SKM-1 treated with dmso at 0.1 percent for 144 hours (cell line): ENCODE measurements around the gene CXCL17.

ENCODE experiments used
- DNase-seq: peaks from one replicate; lab custom pipeline; 2025; ENCODE audit not compliant: unreplicated experiment; lab: John Stamatoyannopoulos, UW

Gene CXCL17

DNA sequence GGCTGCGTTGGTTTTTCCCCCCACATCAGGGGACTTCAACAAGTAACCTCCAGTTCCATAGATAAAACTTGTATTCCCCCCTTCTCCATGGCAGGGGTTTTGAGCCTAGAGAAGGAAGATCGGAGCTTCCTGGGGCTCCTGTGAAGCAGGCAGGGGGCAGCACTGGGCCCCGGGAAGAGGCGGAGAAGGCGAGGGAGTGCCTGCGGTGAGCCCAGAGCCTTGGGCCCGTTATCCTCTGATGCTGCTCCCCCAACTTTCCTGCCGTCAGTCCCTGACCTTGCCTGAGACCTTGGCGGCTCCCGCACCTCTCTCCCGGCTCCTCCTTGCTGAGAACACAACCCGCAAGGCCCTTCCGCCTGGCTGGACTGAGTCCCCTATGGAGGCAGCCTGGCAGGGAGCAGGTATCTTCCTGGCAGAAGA is 18.0 kb downstream of the CXCL17 start:
- DNase-seq: no peak

DNA sequence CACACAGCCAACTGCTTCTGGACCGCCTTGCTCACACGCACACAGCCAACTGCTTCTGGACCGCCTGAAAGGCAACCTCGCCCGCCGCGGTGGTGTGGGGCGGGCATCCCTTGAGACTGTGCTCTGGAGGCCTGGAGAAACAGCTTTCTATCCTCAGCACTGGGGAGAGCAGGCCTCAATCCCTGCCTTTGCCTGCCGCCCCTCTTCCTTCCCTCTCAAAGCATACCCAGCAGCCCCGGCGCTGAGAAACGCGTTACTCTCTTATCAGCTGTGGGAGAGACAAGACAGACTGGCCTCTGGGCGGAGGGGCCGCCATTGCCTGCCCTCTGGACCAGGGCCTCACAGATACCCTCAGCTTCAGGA is 18.4 kb downstream of the CXCL17 start:
- no peak for DNase-seq

DNA sequence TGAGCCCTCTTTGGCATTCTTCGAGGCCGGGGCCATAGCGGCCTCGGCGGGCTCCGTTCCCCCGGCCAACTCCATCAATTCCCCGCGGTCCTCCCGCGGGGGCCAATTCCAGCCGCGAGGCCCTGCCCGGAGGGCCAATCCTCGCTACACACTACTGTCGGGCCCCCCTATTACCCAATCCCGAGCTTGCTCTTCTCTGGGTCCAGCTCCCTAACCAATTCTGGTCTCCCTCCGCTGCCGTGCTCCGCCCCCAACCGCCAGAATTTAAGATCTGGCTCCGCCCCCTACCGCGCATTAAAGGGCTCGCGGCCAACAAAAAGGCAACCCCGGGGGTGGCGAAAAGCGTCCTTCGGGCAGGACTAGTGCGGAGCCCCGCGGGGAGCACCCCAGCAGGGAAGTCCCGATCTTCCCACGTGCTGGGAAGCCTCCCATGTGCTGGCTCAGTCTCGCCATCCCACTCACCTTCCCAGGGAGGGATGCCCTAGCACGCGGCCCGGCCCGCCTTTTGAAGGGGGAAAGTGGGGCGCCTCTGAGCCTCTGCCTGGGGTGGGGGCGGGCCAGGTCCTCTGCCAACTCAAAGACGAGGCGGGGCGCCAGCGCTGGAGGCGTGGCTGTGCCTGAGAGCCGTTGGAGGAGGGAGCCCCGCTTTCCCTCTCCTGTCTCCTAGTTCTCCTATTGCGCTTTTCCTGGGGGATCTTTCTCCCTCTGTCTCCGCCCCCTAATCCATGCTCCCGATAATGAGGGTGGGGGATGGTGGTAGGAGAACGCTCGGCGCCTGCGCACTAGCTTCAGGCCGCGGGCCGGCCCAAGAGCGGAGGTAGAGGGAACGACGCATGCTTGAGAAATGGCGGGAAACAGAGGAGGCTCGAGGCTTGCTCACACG is 19.0 kb downstream of the CXCL17 start:
- DNase-seq: peak; percentile 79

DNA sequence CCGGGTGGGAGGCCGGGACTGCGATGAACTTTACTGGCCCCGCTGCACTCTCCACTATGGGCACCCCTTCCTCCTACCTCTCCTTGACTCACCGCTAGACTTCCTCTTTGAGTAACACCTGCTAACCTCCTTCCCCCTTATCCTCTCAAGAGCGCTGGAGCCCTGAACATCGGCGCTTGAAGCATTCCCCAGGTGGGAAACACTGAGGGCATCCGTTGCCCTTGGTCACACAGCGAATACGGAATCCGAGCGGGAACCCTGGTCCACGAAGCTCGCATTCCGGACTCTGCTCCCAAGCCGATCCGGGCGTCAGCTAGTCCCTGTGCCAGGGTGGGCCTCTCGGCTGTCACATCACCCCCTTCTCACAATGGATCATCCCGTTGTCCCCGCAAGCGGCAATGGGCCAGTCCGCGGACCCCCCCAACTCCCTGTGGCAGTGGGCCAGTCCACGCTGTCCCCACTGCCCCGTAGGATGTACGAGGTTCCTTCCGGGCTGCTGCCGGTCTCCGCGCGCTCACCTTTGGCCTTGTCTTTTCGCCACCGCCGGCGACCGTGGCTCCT is 19.8 kb downstream of the CXCL17 start:
- peak; percentile 35 for DNase-seq

DNA sequence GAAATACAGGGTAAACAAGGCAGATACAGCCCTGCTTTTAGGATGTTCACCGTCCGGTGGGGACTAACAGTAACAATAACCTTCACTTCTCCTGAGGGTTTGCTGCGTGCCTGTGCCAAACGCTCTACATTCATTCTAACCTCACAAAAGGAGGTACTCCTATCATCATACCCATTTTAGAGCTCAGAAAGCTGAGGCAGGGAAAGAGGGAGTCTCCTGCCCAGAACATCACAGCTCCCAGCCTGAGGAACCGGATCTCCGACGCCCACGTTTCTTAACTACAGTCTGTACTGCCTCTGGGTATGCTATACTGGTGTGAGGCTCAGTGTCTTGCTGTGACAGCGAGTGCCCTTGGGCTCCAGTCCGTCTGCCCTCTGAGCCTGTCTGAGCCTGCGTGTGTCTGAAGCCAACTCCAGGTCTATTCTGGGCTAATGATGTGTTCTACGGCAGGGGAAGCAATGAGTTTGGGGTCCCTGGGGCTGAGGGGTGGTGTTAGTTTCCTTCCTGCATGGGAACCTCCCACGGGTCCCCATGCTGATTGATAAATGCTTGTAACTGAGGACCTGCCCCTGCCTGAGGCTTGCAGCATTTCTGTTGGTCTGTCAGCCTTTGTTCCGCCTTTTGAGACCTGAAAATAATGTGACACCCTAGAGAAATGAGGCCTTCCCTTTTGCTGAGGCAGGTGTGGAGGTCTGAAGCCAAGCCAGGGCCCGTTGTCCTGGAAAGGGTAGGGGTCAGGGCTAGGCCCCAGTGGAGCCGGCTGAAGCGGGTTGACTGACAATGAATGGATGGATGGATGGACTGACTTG is 20.4 kb downstream of the CXCL17 start:
- peak; percentile 35 for DNase-seq

DNA sequence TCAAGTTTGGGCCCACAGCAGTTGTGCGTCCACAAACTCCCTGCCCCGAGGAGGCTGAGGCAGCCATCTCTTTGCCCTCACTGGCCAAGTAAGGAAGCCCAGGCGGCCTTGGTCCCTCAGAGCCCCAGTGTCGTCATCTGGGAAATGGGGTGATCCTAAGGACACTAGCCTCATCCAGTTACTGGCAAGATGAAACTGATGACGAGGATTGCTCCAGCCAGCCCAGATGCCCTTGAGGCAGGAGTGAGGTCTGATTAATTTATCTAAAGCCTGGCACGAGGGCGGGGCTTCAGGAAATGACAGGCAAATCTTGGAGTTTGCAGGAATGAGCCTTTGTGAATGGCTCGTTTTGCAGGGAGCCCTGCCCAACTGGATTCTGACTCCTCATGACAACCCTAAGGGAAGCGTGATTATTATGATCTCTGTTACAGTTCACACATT is 21.1 kb downstream of the CXCL17 start:
- DNase-seq: no peak

DNA sequence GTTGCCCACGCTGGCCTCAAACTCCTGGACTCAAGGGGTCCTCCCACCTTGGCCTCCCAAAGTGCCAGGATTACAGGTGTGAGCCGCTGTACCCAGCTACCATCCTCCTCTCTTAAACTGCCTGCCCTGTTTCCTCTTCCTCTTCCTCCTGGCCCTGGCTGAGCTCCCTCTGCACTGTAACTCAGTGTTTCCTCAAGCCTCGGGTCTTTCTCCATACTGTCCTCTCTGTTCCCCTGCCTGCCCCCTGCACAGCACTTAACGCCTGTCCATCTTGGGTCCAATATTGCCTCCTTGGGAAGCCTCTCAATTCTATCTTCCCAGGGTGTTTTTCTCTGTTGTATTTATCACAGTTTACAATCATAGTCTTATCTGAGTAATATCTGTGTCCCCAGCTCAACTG is 21.6 kb downstream of the CXCL17 start:
- DNase-seq: no peak

DNA sequence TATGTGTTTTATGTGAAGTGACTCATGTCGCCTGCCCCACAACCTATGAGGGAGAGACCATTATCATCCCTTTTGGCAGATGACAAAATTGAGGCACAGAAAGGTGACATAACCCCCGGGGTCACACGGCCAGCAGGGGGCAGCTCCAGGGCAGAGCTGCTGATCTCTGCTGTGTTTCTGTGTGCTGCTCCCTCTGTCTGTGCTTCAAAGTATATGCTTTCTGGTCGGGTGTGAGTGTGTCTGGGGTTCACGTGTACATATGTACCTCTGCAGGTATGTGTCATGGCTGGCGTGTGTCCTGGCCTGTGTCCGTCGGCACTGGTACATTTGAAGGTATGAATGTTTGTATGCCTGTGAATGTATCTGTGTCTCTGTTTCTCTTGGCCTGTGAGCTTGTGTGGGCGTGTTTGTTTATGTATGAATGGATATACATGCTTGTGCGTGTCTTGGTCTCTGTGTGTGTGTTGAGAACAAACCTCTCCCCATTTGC is 22.6 kb downstream of the CXCL17 start:
- DNase-seq: peak; percentile 45

DNA sequence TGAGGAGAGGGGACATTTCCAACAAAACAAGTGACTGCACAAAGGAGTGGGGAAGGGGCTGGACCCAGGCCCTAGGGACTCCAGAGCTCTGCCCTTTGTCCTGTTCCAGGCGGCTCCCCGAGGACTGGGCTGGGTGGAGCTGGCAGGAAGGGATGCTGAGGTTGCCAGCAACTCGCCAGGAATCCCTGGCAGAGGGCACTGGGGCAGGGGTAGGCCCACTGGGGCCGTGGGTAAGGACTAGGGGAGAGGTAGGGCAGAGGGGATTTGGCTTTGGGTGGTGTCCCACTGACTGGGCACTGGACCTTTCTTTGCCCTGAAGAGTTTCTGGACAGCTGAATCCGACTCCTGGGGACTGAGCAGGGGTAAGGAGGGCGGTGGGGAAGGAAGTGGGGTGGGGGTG is 23.4 kb downstream of the CXCL17 start:
- DNase-seq: no peak

DNA sequence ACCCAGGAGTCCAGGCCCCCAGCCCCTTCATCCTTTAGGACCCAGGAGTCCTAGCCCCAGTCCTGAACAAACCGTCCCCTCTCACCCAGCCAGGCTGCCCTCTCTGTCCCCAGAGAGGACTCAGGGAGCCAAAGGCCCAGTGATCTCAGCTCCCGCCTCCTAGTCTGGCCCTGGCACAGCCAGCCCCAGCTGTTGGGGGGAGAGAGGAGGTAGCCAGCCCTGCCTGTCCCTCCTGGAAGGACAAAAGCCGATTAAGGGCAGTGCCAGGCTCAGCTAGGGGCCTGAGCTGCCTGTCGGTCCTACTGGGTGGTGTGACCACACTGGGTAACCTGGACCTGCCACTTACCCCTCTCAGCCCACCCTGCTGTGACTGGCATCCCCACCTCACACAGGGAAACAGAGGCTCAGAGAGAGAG is 30.1 kb downstream of the CXCL17 start:
- DNase-seq: no peak

DNA sequence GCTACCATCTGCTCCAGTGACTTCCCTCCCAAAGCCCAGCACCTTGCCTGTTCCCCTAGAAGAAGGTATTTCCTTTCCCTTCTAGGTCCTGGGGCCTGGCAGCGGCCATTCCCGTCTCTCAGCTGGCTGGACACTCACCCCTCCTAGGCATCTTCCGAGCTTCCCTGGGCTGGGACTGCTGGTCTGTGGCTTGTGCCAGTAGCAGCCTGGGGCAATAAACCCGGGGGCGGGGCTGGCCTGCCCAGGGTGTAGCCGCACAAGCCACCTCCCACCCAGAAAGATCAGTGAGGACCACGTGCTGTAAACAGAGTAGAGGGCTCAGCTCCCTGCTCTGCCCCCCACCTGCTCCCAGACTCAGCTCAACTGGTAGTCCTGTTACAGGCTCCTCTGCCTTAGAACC is 30.5 kb downstream of the CXCL17 start:
- no peak for DNase-seq

DNA sequence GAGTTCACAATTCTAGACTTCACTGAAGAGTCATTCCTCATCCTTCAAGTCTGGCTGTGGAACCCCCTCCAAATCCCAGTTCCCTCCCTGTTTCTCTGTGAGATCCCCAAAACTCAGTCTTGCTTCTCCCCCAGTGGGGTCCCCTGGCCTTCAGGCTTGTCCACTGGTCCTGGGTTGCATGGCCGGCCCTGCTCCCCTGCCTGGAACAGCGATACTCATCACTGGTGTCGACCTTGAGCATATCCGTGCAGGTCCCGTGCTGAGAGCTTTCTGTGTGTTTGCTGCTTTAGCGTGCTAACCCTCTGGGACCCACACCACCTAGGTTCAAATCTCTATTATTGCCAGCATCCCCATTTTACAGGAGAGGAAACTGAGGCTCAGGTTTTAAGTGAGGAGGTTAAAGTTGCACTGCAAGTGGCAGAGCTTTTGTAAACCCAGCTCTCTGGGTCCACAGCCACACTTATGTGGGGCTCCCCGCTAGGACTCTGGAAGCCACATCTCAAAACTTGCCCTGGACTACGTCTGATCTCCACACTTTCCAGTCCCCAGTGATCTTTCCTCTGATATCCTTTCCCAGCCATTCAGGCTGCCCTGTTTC is 31.1 kb downstream of the CXCL17 start:
- no peak for DNase-seq

DNA sequence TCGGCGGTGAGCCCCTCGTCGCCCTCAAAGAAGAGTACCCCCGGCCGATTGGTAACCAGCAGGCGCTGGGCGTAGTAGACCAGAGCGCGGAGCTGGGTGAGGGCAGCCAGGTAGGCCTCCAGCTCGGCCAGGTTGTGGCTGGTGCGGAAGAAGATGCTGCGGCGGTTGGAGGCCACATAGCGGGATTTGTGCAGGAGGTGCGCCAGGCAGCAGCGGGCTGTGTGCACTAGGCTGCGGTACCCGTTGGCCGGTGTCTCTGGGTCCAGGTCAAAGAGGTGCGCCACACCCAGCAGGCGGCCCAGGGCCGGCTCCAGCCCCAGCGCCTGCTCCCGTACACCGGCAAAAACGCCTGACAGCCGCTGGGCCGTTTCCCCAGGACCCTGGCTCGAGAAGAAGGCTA is 32.4 kb downstream of the CXCL17 start:
- DNase-seq: no peak

DNA sequence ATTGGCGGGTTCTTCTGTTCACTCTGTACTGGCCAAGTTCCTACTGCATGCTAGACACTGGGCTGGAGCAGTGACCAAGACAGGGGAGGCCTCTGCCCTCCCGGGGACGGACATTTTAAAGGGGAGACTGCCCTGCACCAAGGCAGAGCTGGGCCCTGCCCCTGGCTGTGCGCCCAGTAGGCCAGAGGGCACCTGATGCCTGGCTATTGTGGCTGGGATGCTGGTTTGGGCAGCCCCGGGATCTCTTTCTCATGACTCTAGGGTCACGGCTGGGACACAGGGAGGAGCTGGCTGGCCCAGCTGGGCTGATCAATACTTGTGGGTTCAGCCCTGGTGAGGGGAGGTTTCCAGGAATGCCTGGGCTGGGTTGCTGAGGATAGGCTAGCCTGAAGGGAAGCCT is 33.3 kb downstream of the CXCL17 start:
- no peak for DNase-seq

DNA sequence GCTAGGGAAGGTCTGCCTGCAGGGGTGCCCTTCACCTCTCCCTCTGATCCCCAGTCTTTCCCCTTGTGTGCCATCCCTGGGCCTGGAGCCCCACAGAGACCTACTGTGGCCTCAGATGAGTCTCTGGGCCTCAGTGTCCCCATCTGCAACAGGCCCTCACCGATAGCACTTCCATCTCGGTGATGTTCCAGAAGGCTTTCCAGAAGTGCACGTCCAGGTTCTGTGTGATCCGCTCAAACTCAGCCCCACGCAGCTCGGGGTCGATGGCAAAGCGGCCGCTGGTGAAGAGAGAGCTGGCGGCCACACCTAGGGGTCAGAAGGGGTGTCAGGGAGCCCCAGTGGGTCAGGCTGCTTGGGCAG is 35.0 kb downstream of the CXCL17 start:
- no peak for DNase-seq

DNA sequence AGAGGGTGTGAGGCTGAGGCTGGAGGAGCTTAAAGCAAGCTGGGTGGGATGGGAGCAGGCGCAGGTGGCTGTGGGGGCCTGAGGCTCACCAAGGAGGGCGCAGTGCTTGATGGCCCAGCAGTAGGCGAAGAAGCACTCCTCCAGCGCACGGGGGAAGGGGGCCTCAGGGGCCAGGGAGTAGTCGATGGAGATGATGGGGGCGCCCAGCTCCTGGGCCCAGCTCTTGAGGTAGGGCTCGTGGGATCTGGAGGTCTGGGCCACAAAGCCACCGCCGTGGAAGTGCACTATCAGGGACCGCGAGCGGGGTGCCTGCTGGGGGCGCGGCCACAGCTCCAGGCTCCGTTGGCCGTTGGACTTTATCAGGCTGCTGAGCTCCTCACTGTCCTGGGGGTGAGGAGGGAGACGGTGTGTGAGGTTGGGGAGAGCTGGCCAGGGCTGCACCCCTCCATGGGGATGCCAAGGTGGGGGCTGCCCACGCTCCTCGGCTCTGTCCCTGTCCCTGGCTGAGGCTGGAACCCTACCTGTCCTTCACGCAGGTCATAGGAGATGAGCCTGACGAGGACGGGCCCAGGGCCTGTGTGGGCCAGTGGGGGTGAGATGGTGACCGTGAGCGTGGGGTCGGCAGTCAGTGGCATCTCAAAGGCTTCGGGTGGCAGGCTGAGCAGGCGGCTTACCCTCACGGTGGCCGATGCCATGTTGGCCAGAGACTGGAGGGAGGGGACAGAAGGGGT is 35.5 kb downstream of the CXCL17 start:
- DNase-seq: no peak

DNA sequence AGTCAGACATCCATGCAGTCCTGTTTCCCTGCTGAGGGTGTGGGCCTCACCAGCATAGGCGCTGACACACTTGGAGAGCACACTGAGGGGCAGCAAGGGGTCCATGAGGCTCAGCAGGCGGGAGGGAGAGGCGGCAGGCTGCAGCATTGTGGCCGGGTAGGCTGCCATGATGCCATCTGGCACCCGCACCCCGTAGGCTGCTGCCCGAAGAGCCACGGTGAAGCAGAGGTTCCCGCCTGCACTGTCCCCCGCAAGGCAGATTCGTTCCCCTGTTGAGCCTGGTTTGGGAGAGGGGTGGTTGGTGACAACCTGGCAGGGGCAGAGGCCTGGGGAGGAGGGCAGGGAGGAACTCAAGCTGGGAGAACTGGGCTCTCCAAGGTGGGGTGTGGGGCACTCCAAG is 36.6 kb downstream of the CXCL17 start:
- no peak for DNase-seq

DNA sequence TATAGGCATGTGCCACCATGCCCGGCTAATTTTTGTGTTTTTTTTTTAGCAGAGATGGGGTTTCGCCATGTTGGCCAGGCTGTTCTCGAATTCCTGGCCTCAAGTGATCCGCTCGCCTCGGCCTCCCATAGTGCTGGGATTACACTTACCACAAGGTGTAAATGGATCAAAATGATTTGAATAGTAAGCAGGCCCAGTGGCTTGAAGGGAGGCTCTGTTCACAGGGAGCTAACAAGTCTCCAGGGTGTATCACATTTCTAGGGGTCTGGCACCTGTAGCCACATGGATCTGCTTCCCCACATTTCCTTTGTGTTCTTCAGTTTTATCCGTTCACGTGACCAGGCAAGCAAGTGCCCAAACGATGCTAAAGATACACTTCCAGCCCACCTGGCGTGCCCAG is 39.2 kb downstream of the CXCL17 start:
- DNase-seq: no peak

DNA sequence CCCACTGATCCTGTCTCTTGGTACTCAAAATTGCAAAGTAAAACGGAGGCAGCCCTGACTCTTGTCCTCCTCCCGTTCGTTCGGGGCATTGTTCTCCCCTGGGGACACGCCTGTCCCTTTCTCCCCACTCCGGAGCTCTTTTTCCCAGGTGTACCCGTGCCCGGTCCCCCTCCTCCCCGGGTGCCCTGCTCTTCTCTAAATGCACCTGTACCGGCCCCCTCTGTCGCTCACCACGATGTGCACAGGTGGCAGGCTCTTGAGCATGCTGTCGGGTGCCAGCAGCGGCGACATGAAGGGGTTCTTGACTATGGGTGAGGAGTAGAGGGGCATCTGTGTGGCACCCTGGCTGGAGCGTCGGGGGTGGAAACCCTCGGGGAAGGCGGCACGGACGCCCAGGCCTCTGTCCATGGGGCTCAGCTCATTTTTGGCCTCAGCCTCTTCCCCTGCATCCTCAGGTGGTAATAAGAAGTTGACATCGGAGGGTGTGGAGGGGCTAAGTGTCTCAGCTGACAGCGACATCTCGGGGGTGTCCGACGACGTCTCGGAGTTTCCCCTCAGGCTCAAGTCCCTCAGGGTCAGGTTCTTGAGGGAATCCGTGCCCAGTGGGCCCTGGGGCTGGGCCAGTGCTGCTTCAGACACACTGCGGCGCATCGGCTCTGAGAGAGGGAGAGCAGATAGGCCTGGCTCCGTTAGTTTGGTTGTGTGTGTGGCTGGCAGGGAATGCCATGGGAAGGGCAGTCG is 40.2 kb downstream of the CXCL17 start:
- DNase-seq: no peak
